ENCODE results near the gene NODAL. TPM values are rescaled to one million over a fixed set of nuclear protein-coding genes. Genes with fewer than 3 reads are reported as not detected.

NODAL gene
- total RNA-seq, 1 experiment from 2014 or later = 0.30 TPM

DNA sequence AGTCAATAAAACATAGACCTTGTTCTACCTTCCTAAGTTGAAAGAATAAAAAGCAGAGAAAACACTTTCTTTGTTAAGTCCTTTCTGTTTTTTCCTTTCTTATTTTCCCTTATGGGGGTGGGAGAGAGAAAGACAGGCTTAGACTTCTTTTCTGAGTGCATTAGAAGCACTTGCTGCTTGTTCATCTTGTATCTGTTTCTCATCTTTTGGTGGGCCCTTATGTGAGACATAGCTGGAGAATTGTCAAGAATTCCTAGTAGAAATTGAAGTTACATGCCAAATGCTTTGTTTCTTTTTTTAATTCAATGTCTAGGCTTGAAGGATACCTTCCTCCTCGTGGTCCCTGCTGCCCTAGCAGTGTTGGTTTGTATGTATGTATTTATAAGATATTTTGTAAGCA lies 30.9 kb downstream of the NODAL start:
- H3K4me1 ChIP-seq (ENCODE audit: control insufficient read depth in 1 of 2, insufficient read depth in 2 of 2, low read length in 2 of 2) = peaks cover 6 to 8% of the 10 kb centered on the region in 2 experiments; a peak in 3 of 4 replicates
- intact Hi-C loops (cut with micrococcal nuclease) = no loop called here
- no TSS peak for BruUV-seq (replicated peaks)
- H2AFZ ChIP-seq (ENCODE audit: low read depth, low read length, poor library complexity, severe bottlenecking) = no peak overlapping the region
- peaks cover 85% of the 10 kb centered on the region for H3K79me2 ChIP-seq (ENCODE audit: insufficient read depth, low read length)
- ChIA-PET CTCF (no interaction called here), RAD21 (ENCODE audit: low non-redundant PET in 1 of 2, low total read pairs in 2 of 2, uncharacterized antibody in 2 of 2, unreplicated experiment in 2 of 2) (no interaction called here), POLR2A (no interaction called here)
- ATAC-seq (no peak), DNase-seq (ENCODE audit: low read depth, low spot score) (no peak)
- H3K27ac ChIP-seq (ENCODE audit: low read depth, low read length) = no peak overlapping the region
- no peaks in the 10 kb centered on the region for H3K9me3 ChIP-seq (ENCODE audit: control insufficient read depth in 1 of 2, insufficient read depth in 1 of 2, low read depth in 1 of 2, low read length in 2 of 2)
- H3K27me3 ChIP-seq (ENCODE audit: insufficient read depth, low read length) = no peaks in the 10 kb centered on the region
- TF ChIP-seq POLR2AphosphoS5 (IDR thresholded peaks at IDR 0.05; ENCODE audit: low read depth, low read length) (no peak), TCF7L2 (IDR thresholded peaks at IDR 0.05; ENCODE audit: borderline replicate concordance, extremely low read depth, insufficient read depth, insufficient read length) (no peak), CBX3 (IDR thresholded peaks at IDR 0.05; ENCODE audit: low read depth) (no peak), EZH2phosphoT487 (IDR thresholded peaks at IDR 0.05; ENCODE audit: borderline replicate concordance) (no peak), RAD21 (IDR thresholded peaks at IDR 0.05; ENCODE audit: low read depth) (no peak), SP1 (IDR thresholded peaks at IDR 0.05; ENCODE audit: low read depth) (no peak), SIN3A (IDR thresholded peaks at IDR 0.05; ENCODE audit: low read depth) (no peak), SRF (IDR thresholded peaks at IDR 0.05; ENCODE audit: low read depth) (no peak), EZH2 (IDR thresholded peaks at IDR 0.05) (no peak), YY1 (IDR thresholded peaks at IDR 0.05; ENCODE audit: extremely low read depth, insufficient replicate concordance, low read depth, low read length) (no peak), CEBPB (IDR thresholded peaks at IDR 0.05; ENCODE audit: low read depth) (no peak), ELF1 (IDR thresholded peaks at IDR 0.05; ENCODE audit: borderline replicate concordance, low read depth) (no peak), ZNF274 (IDR thresholded peaks at IDR 0.05; ENCODE audit: low read depth, low read length) (no peak), FOSL1 (IDR thresholded peaks at IDR 0.05; ENCODE audit: low read depth) (no peak), EGR1 (IDR thresholded peaks at IDR 0.05; ENCODE audit: low read depth) (no peak)
- TF ChIP-seq, protein P1, sequence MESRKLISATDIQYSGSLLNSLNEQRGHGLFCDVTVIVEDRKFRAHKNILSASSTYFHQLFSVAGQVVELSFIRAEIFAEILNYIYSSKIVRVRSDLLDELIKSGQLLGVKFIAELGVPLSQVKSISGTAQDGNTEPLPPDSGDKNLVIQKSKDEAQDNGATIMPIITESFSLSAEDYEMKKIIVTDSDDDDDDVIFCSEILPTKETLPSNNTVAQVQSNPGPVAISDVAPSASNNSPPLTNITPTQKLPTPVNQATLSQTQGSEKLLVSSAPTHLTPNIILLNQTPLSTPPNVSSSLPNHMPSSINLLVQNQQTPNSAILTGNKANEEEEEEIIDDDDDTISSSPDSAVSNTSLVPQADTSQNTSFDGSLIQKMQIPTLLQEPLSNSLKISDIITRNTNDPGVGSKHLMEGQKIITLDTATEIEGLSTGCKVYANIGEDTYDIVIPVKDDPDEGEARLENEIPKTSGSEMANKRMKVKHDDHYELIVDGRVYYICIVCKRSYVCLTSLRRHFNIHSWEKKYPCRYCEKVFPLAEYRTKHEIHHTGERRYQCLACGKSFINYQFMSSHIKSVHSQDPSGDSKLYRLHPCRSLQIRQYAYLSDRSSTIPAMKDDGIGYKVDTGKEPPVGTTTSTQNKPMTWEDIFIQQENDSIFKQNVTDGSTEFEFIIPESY (IDR thresholded peaks at IDR 0.05; ENCODE audit: extremely low read depth, insufficient replicate concordance, low read length) = no peak
- TF ChIP-seq, protein P2, sequence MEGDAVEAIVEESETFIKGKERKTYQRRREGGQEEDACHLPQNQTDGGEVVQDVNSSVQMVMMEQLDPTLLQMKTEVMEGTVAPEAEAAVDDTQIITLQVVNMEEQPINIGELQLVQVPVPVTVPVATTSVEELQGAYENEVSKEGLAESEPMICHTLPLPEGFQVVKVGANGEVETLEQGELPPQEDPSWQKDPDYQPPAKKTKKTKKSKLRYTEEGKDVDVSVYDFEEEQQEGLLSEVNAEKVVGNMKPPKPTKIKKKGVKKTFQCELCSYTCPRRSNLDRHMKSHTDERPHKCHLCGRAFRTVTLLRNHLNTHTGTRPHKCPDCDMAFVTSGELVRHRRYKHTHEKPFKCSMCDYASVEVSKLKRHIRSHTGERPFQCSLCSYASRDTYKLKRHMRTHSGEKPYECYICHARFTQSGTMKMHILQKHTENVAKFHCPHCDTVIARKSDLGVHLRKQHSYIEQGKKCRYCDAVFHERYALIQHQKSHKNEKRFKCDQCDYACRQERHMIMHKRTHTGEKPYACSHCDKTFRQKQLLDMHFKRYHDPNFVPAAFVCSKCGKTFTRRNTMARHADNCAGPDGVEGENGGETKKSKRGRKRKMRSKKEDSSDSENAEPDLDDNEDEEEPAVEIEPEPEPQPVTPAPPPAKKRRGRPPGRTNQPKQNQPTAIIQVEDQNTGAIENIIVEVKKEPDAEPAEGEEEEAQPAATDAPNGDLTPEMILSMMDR (IDR thresholded peaks at IDR 0.05 in 2 of 3, conservative IDR thresholded peaks at IDR 0.05 in 1 of 3; ENCODE audit: borderline replicate concordance in 1 of 3, insufficient read depth in 1 of 3, low read depth in 2 of 3, low read length in 2 of 3) = no peak
- TF ChIP-seq, protein P3, sequence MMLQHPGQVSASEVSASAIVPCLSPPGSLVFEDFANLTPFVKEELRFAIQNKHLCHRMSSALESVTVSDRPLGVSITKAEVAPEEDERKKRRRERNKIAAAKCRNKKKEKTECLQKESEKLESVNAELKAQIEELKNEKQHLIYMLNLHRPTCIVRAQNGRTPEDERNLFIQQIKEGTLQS (IDR thresholded peaks at IDR 0.05) = no peak
- TF ChIP-seq, protein P4, sequence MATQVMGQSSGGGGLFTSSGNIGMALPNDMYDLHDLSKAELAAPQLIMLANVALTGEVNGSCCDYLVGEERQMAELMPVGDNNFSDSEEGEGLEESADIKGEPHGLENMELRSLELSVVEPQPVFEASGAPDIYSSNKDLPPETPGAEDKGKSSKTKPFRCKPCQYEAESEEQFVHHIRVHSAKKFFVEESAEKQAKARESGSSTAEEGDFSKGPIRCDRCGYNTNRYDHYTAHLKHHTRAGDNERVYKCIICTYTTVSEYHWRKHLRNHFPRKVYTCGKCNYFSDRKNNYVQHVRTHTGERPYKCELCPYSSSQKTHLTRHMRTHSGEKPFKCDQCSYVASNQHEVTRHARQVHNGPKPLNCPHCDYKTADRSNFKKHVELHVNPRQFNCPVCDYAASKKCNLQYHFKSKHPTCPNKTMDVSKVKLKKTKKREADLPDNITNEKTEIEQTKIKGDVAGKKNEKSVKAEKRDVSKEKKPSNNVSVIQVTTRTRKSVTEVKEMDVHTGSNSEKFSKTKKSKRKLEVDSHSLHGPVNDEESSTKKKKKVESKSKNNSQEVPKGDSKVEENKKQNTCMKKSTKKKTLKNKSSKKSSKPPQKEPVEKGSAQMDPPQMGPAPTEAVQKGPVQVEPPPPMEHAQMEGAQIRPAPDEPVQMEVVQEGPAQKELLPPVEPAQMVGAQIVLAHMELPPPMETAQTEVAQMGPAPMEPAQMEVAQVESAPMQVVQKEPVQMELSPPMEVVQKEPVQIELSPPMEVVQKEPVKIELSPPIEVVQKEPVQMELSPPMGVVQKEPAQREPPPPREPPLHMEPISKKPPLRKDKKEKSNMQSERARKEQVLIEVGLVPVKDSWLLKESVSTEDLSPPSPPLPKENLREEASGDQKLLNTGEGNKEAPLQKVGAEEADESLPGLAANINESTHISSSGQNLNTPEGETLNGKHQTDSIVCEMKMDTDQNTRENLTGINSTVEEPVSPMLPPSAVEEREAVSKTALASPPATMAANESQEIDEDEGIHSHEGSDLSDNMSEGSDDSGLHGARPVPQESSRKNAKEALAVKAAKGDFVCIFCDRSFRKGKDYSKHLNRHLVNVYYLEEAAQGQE (IDR thresholded peaks at IDR 0.05; ENCODE audit: low read depth) = no peak
- peaks cover 0 to 2% of the 10 kb centered on the region in 2 experiments; a peak in 1 of 4 replicates for H3K36me3 ChIP-seq (ENCODE audit: control insufficient read depth in 1 of 2, insufficient read depth in 2 of 2, low read length in 2 of 2)
- no peaks in the 10 kb centered on the region for H3K9me2 ChIP-seq (ENCODE audit: insufficient read depth)
- H3K9ac ChIP-seq (ENCODE audit: low read length) = no peak overlapping the region
- no peak overlapping the region for H3K4me2 ChIP-seq (ENCODE audit: low read length)
- H3K4me3 ChIP-seq (replicated peaks in 1 of 2; ENCODE audit: low read depth in 1 of 2, low read length in 2 of 2) = no peak overlapping the region
- peaks cover 4% of the 10 kb centered on the region; the same call in 1 of the 2 replicates for H4K20me1 ChIP-seq (ENCODE audit: insufficient read depth)

All from HCT116 (cell line).